Globus pallidus (tissue), 1 donor: ENCODE measurements around the gene ANAPC1.
A peak's percentile ranks its signal among the peaks of the same experiment; 100 is the strongest.
"Not testable (repeated sequence)": the region's sequence is repeated elsewhere in the genome, so short reads cannot be mapped to it uniquely, and the experiment has no call there.

Experiments used
- DNase-seq: peaks from one replicate; pipeline ENCODE4 v3.0.0-alpha.2; 2015; ENCODE audit warnings: low spot score

The ANAPC1 gene, protein sequence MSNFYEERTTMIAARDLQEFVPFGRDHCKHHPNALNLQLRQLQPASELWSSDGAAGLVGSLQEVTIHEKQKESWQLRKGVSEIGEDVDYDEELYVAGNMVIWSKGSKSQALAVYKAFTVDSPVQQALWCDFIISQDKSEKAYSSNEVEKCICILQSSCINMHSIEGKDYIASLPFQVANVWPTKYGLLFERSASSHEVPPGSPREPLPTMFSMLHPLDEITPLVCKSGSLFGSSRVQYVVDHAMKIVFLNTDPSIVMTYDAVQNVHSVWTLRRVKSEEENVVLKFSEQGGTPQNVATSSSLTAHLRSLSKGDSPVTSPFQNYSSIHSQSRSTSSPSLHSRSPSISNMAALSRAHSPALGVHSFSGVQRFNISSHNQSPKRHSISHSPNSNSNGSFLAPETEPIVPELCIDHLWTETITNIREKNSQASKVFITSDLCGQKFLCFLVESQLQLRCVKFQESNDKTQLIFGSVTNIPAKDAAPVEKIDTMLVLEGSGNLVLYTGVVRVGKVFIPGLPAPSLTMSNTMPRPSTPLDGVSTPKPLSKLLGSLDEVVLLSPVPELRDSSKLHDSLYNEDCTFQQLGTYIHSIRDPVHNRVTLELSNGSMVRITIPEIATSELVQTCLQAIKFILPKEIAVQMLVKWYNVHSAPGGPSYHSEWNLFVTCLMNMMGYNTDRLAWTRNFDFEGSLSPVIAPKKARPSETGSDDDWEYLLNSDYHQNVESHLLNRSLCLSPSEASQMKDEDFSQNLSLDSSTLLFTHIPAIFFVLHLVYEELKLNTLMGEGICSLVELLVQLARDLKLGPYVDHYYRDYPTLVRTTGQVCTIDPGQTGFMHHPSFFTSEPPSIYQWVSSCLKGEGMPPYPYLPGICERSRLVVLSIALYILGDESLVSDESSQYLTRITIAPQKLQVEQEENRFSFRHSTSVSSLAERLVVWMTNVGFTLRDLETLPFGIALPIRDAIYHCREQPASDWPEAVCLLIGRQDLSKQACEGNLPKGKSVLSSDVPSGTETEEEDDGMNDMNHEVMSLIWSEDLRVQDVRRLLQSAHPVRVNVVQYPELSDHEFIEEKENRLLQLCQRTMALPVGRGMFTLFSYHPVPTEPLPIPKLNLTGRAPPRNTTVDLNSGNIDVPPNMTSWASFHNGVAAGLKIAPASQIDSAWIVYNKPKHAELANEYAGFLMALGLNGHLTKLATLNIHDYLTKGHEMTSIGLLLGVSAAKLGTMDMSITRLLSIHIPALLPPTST (N-terminal part only)

GRCh38 chr2:111883661-111884591 lies at the start of gene ANAPC1:
Gene ANAPC1, minus strand, starts transcription at chr2:111884193. Its CDS starts 3,368 bp downstream, at chr2:111880825.
- peak; percentile 75 for DNase-seq

DNA sequence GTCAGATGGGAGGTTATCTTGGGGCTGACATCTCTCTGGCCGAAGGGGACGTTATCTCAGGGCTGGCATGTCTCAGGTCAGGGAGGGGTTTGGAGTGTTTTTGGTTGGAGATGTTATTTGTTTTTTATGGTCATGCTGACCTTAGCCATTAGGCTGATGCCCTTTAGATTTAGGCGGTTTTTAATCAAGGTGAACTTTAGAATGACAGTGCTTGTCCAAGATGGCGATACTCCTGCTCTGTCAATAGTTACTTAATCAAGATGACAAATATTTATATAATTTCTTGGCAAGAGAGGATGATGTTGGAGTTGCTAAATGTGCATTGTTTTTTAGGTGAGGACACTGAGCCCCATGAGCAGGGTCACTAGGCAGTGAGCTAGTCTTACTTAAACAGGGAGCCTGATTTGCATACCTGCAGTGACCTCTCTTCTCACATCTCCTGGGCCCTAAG lies 48.9 kb upstream of the ANAPC1 start:
- DNase-seq: no peak

DNA sequence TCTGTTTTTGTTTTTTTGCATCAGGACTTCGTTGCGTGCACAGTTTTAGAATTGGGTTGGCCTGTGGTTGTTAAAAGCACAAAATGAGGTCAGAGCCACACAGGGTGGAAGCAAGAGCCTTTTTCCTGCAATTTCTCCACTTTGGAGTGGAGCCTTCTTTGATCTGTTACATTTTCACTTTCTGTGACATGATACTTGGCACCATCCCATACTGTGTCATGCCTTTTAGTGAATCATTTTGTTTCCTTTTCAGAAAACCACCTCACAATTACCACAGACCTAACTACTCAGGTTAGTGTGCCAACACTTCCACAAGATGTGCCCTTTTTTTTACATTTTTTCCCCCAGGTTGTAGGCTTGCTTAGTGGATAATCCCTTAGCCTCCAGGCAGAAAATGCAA lies 46.9 kb upstream of the ANAPC1 start:
- peak; percentile 25 for DNase-seq

DNA sequence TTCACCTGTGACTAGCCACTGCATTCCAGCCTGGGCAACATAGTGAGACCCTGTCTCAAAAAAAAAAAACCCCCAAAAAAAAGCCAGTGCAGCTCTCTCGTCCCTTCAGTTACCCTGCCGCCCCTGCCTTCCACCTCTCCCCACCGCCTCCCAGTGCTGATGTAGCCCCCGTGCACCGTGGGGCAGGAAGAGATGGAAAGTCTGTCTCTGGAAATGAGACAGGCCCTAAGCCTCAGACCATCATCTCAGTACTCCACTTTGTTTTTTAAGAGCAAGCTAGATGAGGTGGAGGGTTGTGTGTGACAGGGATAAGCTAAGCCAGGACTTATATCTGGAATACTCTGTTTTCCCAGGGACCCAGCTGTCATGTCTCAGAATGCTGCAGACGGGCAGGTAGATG lies 46.4 kb upstream of the ANAPC1 start:
- DNase-seq: no peak

DNA sequence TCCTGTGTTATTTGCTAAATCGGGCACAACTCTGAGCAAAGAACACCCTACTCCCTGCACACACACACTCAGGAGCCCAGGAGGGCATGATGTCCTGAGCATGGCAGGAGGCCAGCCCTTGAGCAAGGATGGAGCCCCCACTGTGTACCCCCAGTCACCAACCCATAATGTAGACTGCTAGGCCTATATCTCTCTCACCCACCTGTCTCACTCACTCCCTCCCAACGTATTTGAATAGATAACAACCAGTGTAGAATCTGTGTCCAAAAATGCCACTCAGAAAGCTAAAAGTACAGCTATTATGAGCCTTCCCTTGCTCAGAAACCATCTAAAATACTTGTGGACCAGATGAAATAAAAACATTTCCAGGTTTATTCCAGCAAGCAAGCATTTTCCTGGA lies 43.7 kb upstream of the ANAPC1 start:
- DNase-seq: no peak

GRCh38 chr2:111924617-111925107 lies 40.7 kb upstream of the ANAPC1 start:
- DNase-seq: no peak

- DNase-seq: no peak
Observed at GRCh38 chr2:111923276-111923804, 39.3 kb upstream of the ANAPC1 start.

DNA sequence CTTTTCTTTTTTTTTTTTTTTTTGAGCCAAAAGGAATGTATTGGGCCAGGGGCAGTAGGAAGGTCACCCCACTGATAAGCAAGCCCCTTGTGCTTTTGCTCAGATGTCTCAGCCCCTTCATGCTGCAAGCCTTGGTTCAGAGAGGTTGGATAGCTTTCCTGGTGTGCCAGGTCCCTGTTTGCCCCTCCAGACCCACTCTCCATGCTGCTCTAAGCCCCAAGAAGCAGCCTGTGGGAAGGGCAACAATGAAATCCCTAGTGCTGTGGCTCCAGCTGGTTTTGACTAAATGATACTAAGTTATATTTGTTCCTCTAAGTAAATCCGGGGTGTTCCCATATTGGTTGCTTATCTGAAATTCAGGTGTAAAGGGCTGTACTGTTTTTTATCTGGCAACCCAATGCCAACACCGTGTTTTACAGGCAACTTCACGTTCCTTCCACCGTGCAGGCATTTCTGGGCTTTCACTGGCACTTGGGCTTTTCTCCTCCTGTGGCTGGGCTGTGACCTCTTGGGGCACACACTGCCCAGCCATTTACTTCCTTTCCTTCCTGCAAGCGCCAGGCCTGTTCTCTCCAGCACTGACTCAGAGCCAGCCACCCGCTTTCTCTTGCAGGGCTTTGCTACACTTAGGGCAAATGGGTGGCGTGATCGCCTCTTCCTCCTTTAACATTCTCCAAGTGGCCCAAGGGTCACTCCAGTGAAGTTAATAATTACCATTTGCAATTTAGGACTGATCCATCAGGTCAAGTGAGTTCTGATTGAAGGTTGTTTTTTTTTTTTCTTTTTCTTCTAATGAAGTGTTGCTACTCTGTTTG lies 36.0 kb upstream of the ANAPC1 start:
- DNase-seq: peak; percentile 72

GRCh38 chr2:111919365-111919764 lies 35.4 kb upstream of the ANAPC1 start:
- DNase-seq: no peak

DNA sequence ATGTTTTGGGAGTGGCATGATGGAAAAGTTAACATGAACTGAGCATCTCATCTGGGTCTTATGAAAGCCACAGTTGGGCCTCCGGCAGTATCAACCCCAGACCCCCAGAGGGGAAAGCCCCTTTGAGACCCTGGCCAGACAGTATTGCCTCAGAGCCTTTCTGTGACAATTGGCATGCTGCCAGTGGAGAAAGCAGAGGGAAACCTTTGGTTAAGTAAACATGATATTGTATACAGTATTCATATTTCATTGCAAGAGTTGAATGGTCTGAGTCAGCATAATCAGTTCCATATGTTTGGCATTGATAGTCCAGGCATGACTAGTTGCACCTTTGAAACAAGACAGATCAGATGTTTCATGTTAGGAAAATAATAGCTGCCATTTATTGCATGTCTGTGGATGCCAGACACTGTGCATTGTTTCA lies 34.4 kb upstream of the ANAPC1 start:
- no peak for DNase-seq

DNA sequence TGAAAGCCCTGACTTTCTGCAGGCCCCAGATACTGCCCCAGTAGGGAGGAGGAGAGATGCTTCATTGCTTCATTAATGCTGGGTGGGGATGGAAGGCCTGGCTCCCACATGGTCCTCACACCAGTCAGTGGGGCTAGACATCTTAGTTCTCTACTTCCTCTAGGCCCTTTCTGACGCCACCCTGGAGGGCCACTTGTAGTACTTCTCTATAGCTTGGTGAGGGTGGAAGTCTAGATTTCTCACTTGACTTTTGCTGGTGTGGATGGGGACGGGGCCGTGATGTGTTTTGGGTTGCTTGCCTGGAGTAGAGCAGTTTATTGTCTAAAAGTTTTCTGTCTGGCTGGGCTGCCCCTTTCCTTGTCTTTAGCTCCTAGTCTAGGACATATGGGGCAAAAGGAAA lies 33.1 kb upstream of the ANAPC1 start:
- DNase-seq: no peak

DNA sequence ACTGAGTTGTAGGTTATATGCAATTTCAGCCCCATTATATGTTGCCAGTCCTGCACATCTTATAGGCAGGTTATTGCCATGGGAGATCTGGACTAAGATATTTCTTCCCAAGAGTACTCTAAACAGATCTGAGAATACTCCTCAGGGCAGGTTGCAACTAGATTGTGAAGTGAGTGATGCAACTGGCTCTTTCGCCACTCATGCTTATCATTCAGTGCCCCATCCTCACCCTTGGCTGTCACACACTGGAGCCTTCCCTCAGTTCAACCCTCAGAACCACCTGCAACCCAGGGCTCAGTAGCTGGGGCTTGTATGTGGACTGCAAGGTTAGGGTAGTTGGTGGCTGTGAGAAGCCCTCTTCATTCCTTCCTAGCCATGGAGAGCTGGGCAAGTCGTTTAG lies 28.6 kb upstream of the ANAPC1 start:
- no peak for DNase-seq

DNA sequence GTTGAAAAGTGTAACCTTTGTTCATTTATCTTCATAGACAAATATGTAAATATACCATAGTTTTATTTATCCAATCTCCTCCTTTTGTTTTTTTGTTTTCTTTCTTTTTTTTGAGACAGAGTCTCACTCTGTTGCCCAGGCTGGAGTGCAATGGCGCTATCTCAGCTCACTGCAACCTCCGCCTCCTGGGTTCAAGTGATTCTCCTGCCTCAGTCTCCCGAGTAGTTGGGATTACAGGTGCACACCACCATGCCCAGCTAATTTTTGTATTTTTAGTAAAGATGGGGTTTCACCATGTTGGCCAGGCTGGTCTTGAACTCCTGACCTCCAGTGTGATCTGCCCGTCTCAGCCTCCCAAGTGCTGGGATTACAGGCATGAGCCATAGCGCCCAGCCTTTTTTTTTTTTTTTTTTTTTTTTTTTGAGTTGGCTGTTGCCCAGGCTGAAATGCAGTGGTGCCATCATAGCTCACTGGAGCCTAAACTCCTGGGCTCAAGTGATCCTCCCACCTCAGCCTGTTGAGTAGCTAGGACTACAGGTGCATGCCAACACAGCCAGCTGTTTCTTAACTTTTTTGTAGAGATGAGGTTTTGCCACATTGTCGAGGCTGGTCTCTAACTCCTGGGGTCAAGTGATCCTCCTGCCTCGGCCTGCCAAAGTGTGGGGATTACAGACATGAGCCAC lies 27.4 kb upstream of the ANAPC1 start:
- DNase-seq: not testable (repeated sequence)

DNA sequence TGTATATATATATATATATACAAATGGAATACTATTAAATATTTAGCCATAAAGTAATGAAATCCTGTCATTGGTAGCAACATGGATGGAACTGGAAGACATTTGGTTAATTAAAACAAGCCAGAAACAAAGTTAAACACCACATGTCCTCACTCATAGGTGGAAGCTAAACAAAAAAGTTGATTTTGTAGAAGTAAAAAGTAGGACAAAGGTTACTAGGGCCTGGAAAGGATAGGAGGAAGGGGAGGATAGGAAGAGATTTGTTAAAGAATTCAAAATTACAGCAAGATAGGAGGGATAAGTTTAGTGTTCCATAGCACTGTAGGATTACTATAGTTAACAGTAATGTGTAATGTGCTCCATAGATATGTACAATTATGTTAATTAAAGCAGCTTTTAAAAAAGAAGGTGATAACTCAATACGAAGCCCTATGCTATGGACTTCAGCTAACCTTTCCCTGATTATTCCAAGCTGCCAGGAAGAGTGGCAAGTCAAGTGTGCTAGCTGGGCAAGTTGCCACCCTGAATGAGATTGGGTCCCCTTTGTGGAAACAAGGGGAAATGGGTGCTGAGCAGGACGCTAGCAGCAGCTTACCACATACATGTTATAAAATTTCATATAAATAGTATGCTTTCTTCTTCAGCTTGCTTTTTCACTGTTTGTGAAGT lies 26.8 kb upstream of the ANAPC1 start:
- DNase-seq: no peak

GRCh38 chr2:111909997-111910396 lies 26.0 kb upstream of the ANAPC1 start:
- DNase-seq: not testable (repeated sequence)

DNA sequence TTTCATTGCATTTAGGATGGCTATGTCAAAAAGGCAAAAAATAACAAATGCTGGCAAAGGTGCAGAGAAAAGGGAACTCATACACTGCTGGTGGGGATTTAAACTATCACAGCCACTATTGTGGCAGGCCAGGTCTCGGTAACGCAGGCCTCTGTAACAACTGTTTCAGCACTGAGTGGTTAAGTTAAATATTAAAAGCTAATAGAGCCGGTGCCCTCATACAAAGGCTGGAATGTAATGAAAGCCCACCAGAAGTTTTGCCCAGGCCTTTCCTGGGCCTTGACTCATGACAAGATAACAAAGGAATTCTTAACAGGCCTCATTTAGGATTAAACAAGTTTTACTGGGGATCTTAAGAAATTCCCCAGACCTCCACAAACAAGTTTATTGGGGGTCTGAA lies 25.1 kb upstream of the ANAPC1 start:
- DNase-seq: no peak

GRCh38 chr2:111908578-111908977 lies 24.6 kb upstream of the ANAPC1 start:
- DNase-seq: no peak

- DNase-seq: peak; percentile 65
Observed at GRCh38 chr2:111905990-111906735, 22.2 kb upstream of the ANAPC1 start.
